ENCODE measurements around the gene HVCN1.

The HVCN1 gene

DNA sequence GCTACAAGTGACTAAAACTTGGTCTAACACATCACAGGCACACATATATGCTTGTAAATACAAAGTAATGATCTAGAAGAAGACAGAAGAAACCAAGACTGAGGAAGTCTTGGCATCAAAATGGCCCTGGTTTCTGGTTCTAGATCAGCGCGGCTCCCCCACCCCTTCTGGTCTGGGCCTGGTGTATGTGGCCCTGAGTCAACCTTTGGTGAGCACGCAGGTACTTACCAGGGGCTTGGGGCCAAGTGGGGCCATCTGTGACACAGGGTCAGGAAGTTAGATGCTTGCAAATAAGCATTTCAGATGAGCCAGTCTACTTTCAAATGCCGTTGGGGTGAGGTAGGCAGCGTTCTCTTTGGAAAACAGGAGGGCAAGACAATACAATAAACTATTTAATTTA lies 13.2 kb upstream of the HVCN1 start:
- in situ Hi-C loops (cut with HindIII; ENCODE audit: low sequenced_read_pairs) = no loop called here

DNA sequence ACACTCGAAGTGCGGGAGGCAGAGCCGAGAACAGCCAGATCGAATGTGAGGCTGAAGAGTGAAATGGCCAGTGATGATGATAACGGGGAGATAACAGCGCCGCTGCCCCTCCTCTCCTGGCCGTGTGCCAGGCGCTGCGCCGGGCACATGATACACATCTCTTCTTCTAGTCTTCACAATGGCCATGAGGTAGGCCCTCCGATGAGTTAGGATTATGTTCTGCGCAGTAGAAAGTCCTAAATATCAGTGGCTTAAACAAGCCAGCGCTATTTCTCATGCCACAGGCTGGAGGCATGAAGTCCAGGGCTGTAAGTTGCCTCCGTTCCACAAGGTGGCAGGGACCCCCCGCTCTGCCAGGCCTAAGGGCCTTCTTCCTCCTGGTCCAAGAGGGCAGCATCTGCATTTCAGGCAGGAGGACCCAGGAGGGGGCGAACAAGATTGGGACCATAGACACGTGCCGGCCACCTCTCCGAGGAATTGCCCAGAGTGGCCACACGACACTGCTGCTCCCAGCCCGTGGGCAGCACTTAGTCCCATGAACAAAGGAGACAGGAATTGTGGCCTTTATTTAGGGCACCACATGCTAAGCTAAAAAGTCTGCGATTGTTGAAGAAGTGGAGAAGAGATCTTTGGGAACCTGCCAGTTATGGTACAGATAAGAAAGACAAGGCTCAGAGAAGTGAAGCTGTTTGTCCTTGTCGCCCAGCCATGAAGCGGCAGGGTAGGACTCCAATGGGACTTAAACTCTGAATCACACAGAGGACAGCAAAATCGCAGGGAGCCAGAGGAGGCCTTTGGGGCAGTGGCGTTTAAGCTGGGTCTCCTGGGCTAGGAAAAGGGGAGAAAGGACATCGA lies 10.9 kb upstream of the HVCN1 start:
- in situ Hi-C loops (cut with HindIII; ENCODE audit: low sequenced_read_pairs) = no loop called here

DNA sequence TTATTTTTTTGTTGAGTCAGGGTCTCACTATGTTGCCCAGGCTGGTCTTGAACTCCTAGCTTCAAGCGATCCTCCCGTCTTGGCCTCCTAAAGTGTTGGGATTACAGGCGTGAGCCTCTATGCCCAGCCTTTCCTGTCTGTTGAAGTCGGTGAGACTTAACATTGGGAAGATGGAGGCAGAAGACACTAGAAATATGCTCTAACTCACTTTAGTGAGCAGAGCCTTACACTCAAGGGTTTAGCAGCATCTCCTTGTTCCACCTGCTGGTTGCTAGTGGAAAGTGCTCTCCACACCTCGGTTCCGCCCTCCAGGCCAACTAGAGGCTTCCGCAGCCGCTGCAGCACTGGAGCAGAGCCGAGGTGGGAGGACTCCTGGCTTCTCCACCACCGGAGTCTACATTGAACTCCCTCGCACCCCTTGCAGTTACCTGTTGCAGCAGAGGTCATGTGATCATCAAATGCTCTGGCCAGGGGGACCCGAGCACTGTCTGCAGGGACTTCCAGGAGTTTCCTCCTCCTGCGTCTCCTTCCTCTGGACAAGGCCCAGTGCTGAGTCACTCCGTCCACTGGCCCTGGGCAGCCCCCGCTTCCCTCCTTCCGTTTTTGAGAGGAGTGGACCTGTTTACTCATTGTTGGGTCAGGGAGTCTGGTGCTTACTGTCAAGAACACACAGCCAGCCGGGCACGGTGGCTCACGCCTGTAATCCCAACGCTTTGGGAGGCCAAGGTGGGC lies 9.4 kb upstream of the HVCN1 start:
- in situ Hi-C loops (cut with HindIII; ENCODE audit: low sequenced_read_pairs) = no loop called here

DNA sequence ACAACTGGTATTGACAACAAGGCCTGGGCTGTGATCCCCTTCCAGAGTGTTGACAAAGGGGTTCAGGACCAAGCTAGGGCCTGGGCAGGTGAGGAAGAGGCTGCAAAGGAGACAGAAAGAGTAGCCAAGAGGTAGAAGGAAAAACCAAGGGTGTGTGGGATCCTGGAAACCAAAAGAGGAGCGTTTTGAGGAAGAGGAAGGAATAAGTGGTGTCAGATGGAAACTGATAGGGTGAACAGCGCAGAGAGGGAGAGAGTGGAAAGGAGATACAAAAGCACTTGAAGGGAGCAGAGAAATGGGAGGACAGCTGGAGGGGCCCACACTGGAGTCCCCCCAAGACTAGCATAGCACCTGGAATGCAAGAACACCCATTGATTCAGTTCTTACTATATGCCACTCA lies 8.3 kb upstream of the HVCN1 start:
- in situ Hi-C loops (cut with HindIII; ENCODE audit: low sequenced_read_pairs) = no loop called here

DNA sequence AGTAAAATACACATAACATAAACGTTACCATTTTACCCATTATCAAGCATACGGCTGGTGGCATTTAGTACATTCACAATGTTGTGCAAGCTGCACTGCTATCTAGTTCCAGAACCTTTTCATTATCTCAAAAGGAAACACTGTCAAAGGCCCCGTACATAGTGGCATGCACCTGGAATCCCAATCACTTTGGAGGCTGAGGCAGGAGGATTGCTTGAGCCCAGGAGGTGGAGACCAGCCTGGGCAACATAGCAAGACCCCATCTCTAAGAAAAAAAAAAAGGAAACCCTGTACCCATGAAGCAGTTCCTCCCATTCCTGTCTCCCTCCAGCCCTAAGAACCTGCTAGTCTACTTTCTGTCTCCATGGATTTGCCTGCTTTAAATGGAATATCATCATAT lies 7.4 kb upstream of the HVCN1 start:
- in situ Hi-C loops (cut with HindIII; ENCODE audit: low sequenced_read_pairs) = no loop called here

DNA sequence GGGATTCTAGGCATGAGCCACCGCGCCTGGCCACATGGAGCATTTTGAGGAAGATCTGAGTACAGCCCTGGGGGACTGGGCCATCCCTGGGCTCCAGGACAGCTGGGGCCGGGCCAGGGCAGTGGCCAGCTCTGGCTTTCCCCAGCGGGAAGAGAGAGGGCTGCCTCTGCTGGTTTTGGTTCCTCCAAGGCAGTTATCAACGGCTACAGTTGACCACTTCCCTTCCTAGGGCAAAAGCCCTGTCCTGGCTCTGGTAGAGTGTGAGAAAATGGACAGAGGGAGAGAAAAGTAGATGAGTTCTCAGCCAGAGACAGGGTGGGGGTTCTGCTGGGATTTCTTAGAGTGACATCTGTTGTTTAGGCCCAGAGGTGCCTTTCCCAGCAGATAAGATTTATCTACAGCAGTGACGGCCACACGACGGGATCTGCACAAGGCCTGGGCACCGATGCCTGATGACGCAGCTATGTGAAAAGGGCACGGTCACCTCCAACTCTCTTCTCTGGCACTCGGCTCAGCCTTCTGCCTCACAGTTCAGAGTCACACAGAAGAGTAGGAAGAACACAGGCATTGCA lies 5.5 kb upstream of the HVCN1 start:
- in situ Hi-C loops (cut with HindIII; ENCODE audit: low sequenced_read_pairs) = no loop called here

DNA sequence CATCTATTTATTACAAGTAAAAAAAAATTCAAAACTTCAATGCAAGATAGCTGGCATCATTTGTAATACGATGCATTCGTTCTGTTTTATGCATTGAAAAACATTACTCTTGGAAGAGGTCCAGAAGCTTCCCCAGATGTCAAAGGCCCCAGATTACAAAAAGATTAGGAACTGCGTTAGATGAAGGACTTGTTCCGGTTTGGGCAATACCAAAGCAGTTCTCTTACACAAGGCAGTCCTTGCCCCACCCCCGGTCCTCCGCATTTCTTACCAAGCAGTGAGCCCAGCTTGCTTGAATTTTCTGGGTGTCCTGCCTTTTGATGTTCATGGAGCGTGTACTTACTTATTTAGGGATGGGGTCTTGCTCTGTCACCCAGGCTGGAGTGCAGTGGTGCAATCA lies 4.8 kb upstream of the HVCN1 start:
- in situ Hi-C loops (cut with HindIII; ENCODE audit: low sequenced_read_pairs) = no loop called here

DNA sequence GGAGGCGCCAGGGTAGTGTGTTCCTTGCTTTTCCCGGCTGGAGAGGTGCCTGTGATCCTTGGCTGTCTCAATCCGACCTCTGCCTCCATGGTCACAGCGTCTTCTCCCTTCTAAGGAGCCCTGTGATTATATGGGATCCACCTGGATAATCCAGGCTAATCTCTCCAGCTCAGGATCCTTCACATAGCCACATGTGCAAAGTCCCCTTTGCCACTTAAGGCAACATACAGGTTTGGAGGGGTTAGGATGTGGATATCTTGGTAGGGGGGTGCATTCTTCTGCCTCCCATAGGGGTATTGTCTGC lies 1.2 kb upstream of the HVCN1 start:
- in situ Hi-C loops (cut with HindIII; ENCODE audit: low sequenced_read_pairs) = no loop called here

DNA sequence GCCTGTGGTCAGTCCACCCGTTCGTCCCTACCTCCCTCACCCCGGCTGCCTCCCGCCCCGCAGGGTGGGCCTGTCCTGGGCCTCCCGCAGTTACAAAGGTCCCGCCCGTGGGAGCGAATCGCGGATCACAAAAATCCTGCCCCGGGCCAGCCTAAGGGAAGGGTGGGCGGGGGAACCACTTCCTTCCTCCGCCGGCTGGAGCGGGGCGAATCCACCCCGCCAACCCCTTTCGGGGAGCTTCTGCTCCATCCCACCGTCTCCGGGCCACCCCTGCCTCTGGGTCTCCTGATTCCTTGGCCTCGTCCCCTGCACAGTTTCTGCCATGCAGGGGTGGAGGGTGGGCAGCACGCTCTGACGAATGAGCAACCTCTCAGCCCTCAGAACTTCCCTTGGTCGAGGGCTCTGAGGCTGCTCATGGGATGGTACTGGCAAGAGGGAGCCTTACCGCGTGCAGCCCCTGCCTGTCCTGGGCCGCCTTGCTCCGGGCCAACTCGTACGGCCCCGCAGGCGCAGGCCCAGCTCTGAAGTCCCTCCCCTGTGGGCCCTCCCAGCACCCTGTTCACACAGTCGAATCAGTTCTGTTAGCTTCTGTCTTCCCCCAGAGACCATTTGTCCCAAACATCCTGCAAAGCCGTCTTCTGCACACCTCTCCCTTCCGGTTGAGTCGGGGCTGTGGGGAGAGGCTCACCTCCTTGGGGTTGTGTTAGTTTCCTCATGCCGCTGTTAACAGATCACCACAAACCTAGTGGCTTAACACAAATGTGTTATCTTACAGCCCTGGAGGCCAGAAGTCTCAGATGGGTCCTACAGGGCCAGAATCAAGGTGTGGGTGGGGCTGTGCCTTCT lies 589 bp upstream of the HVCN1 start:
- in situ Hi-C loops (cut with HindIII; ENCODE audit: low sequenced_read_pairs) = no loop called here

DNA sequence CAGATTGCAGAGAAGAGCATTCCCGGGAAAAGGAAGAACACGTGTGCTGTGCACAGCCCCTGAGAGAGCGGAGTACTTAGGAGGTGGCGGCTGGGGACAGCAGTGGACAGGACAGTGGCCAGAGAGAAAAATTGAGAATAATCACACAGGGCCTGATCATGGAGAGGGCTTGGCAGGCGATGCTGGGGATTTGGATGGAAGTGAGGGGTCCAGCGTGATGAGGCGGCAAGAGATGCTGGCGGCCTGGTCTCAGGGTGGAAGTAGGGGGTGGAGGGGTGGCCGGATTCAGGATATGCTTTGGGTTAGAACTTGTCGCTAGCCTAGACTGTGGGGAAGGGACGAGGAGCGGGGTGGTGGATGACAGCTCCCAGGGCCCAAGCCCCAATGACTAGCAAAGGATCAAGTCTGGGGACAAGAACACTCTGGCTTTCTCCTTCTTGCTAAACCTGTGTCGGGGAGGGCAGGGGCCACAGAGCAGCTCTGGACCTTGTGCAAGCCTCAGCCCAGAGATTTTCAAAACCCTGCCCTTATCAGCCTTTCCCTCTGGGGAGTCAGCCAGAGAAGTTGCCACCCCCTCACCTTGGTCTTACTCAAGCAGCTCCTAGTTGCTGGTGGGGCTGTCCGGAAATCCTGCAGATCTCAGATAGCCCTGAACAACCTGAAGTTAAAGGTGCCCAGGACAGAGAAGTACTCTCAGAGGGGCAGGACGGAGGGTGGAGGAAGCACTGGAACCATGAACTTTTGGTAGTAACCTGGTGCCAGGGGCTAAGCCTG lies 1.3 kb downstream of the HVCN1 start:
- in situ Hi-C loops (cut with HindIII; ENCODE audit: low sequenced_read_pairs) = no loop called here

DNA sequence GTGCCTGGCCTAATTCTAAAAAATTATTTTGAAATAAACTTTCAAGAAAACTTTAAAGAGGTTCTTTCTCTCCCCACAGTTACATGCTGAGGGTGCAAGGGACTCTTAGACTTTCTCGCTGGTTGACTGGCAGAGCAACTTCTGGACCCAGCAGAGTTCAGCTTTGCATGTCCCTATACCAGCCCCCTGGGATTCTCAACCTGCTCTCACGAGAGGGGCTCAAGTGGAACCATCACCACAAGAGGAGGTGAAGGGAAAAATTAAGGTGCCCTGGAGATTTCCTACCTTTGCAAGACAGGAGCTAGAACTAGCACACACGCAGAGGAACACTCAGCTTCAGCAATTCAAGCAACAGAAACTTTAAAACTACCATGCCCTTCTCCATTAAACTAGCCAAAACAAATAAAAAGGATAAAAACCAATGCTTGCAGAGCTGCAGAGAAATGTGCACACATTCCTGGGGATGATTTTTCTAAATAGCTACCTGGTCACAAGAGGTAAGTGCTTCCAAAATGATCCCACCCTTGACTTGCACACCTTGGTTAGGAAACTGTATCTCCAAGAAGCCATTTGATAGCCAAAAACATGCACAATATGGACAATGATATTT lies 2.5 kb downstream of the HVCN1 start:
- in situ Hi-C loops (cut with HindIII; ENCODE audit: low sequenced_read_pairs) = no loop called here

DNA sequence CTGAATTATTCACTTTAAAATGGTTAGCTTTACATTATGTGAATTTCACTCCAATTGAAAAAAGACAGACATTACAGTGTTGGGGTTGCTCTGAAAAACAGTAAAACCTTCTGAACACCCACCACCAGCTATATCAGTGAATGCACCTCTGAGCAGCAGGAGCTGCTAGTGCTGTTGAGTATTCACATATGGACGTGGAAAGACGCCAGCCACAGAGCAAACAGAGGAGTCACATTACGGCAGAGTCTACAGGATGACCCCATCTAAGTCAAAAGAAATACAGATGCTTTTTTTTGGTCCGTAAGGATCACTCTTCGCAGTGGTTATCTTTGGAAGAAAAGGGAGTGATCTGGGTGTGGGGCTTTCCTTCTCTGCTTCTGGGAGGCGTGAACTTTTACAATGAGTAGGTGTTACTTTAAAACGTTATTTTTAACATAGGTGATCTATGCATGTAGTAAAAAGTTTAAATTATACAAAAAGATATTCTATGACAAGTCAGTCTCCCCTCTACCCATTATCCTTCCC lies 4.5 kb downstream of the HVCN1 start:
- in situ Hi-C loops (cut with HindIII; ENCODE audit: low sequenced_read_pairs) = no loop called here

DNA sequence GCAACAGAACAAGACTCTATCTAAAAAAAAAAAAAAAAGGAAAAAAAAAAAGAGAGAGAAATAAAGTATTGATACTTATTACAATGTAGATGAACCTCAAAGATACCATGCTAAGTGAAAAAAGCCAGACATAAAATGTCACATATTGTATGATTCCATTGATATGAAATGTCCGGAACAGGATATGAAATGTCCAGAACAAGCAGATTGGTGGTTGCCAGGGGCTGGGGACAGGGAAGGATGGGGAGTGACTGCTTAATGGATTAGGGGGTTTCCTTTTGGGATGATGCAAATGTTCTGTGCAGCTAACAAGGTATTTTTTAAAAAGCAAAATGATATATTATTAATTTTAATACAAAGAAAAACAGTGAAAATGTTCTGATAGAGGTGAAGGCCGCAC lies 5.0 kb downstream of the HVCN1 start:
- in situ Hi-C loops (cut with HindIII; ENCODE audit: low sequenced_read_pairs) = no loop called here

DNA sequence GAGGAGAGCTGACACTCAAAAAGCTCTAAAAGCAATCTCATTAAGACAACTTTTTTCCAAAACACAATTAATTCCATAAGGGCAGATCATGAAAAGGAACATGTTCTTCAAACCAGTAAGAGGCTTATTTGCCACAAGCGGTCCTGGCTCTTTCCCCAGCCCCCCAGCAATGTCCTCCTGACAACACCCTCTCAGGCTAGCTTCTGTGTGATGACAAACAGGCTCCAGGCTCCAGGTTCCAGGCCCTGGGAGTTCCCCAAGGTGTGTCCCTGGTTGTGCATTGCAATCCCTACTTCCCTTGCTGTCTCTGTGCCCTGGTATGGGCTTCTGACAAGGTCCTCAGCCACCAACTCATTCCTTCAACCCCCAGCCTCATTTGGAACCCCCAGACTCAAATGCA lies 8.9 kb downstream of the HVCN1 start:
- in situ Hi-C loops (cut with HindIII; ENCODE audit: low sequenced_read_pairs) = no loop called here

DNA sequence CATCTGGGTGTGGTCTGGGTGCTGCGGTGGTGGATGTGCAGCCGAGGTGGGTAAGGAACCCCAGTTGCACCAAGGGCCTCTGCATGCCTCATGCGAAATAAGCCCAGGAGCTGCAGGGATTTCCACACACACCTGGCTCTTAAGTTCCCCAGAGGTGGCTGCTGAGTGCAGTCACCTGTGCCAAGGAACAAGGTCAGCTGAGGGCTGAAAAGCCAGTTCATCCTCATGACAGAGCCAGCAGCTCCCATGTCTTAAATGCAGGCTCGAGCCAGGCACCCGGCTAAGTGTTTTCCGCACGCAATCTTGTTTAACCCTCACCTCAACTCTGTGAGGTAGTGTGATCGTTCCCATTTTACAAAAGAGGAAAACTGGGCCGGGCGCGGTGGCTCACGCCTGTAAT lies 9.7 kb downstream of the HVCN1 start:
- in situ Hi-C loops (cut with HindIII; ENCODE audit: low sequenced_read_pairs) = loop anchor here (5.0 kb wide), 1 partner anchor 52 kb away; no protein-coding TSS in a partner anchor

DNA sequence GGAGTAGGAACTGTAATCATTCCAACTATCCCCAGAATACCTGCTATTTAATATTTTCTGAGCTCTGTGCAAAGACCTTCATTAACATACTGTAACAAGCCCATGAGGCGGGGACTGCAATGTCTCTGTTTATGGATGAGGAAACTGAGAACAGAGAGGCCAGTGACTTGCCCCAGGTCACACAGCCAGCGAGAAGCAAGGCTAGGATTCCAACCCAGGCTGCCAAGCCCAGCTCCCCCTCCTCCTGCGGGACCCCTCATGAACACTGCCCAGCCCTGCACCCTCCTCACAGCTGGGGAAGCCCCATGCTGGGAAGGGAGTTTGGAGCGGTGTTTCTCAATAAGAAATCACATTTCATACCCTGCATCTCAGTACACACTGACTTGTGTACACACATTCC lies 10.9 kb downstream of the HVCN1 start:
- in situ Hi-C loops (cut with HindIII; ENCODE audit: low sequenced_read_pairs) = loop anchor here (5.0 kb wide), 1 partner anchor 51 kb away; no protein-coding TSS in a partner anchor

DNA sequence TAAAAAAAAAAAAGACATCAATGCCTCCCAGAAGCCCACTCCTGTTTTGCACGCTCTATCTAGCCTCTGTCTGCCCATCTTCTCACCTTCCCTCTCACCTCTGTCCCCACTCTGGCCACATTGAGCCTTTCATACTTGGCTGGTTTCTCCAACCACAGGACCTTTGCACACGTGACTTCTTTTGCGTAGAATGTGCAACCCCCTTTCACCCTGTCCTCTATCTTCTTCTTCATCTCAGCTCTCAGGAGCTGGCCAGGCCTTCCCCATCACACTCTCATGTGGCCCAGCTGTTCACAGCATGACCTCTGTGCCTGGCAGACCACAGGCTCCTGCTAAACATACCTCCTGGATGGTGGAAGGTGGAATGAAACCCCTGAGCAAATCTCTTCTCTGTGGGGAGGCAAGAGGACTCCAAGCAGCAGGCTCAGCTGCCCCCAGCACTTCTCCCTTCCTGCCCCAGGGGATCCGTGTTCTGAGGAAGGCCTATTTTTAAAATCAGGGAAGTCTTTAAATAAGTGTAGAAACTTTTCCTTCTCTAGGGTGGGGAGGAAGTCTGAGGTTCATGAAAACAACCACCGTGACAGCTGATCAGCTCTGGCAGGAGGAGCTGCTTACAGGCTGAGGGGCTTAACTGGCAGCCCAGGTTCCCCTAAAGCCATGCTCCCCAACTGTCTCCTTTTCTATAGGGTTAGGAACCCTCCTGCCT lies 11.6 kb downstream of the HVCN1 start:
- in situ Hi-C loops (cut with HindIII; ENCODE audit: low sequenced_read_pairs) = loop anchor here (5.0 kb wide), 1 partner anchor 50 kb away; no protein-coding TSS in a partner anchor

DNA sequence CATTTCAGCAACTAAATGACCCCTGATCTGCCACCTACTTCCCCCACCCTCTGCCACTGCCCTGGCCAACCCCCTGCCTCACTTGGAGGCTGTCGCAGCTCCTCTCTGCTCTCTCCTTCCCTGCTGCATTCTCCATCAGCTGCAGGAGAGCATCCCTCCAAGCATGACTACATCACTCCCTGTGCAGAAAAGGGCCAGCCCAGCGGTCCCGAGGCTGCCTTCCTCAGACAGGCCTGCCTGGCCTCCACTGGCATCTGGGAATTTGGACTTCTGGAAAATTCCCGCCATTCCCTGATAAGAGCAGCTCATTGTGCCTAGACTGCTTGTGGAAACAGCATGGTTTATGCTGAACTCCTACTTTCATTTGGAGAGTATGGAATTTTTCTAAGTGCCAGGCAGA lies 12.7 kb downstream of the HVCN1 start:
- in situ Hi-C loops (cut with HindIII; ENCODE audit: low sequenced_read_pairs) = loop anchor here (5.0 kb wide), 1 partner anchor 49 kb away; no protein-coding TSS in a partner anchor

DNA sequence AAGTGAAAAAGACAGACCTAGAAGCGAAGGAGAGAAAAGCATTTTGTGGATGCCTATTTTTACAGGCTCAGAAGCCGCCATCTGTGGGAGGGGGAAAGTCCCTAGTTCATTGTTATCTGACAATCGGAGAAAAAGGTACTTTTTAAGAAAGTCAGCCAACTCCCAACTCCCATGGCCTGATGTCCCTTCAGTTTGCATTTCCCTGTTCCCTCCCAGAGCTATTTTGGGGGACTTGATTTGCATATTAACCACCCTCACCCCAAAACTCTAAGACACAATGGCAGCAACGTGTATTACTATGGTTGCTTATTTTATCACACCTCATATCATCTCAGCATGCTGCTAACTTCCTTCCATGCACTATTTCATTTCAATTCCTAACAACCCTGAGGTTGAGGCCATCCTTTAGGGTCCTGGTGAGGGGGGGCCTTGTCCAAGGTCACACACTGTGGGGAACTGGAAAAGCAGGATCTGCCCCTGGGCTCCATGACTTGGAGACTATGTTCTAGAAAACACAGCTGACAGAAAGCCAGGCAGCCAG lies 18.7 kb downstream of the HVCN1 start:
- in situ Hi-C loops (cut with HindIII; ENCODE audit: low sequenced_read_pairs) = no loop called here

Data from endothelial cell of hepatic sinusoid (primary cell).